22Rv1 (cell line): Measurements from ENCODE around the gene KRT9.

Experiments used
- ZFX ChIP-seq: fragments of 450-650 bp; IDR thresholded peaks from 2 replicates; pipeline ENCODE4 v1.6.1; 2017; ENCODE audit warnings: antibody characterized with exemption, borderline replicate concordance
- TF ChIP-seq, protein P1 (sequence below): fragments of 450-650 bp; IDR thresholded peaks from 2 replicates; pipeline ENCODE4 v1.5.1; 2017; ENCODE audit warnings: mild to moderate bottlenecking

DNA sequence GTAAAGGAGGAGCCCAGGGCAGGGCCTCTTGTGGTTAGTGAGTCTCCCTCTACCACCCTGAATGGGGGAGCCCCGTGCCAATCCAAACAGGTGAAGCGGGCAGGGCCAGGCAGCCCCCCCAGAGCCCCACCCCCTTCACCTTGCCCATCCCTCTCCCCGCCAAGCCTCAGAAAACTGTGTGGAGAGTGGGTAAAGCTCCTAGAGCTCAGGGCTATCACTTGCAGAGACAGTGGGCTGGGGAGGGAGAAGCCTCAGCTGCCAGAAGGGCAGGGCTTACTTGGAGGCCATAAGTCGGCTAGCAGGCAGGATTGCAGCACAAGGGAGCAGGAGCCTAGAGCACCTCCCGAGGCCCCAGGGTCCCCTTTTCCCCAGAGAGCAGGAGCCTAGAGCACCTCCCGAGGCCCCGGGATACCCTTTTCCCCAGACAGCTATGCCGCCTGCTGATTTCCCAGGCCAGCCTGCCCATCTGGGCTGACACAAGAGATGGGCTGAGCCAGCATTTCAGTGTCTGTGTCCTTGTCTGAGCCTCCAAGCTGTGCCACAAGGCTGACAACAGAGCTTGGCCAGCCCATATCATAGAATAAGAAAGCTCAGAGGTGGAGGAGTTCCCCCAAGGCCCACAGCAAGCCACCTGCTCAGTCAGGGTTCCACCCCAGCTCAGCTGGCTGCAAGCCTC is 21.6 kb upstream of the KRT9 start:
- TF ChIP-seq, protein P1, sequence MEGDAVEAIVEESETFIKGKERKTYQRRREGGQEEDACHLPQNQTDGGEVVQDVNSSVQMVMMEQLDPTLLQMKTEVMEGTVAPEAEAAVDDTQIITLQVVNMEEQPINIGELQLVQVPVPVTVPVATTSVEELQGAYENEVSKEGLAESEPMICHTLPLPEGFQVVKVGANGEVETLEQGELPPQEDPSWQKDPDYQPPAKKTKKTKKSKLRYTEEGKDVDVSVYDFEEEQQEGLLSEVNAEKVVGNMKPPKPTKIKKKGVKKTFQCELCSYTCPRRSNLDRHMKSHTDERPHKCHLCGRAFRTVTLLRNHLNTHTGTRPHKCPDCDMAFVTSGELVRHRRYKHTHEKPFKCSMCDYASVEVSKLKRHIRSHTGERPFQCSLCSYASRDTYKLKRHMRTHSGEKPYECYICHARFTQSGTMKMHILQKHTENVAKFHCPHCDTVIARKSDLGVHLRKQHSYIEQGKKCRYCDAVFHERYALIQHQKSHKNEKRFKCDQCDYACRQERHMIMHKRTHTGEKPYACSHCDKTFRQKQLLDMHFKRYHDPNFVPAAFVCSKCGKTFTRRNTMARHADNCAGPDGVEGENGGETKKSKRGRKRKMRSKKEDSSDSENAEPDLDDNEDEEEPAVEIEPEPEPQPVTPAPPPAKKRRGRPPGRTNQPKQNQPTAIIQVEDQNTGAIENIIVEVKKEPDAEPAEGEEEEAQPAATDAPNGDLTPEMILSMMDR, result no peak
- TF ChIP-seq ZFX, result no peak
